ENCODE data around the gene ACRBP.

ACRBP gene

GRCh38 chr12:6626654-6627283 is 20.5 kb downstream of the ACRBP start:
- Histone ChIP-seq H3K27me3 (peaks cover 0 to 13% of the 10 kb centered on the region in 2 donors), H3K36me3 (no peaks in the 10 kb centered on the region), H3K4me3 (no peak overlapping the region), H3K4me1 (no peaks in the 10 kb centered on the region), H3K27ac (no peak overlapping the region), H3K9me3 (no peaks in the 10 kb centered on the region)
- intact Hi-C loops (cut with DNase I; ENCODE audit: low total_unique reads) = no loop called here
- TF ChIP-seq CTCF (IDR thresholded peaks at IDR 0.05) = no peak
- DNase-seq = no peak

DNA sequence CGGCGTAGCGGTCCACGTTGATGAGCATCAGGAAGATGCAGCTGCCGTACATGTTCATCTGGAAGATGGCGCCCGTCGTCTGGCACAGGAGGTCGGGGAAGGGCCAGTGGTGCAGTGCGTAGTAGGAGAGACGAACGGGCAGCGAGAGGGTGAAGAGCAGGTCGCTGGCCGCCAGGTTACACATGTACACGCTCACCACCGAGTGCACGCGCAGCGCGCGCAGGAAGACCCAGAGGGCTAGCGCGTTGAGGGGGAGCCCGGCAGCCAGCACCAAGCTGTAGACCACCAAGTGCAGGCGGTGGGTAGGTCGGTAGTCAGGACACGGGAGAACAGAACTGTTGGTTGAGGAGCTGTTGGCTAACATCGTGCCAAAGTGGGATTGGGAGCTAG is 26.4 kb downstream of the ACRBP start:
- H3K4me3 ChIP-seq = peak overlapping the region in 1 of 2 donors; percentile 8
- H3K27ac ChIP-seq = no peak overlapping the region
- no peak for DNase-seq
- H3K9me3 ChIP-seq = no peaks in the 10 kb centered on the region
- intact Hi-C loops (cut with DNase I; ENCODE audit: low total_unique reads) = loop anchor here (2.0 kb wide), 1 partner anchor 22 kb away; no protein-coding TSS in a partner anchor
- no peak for TF ChIP-seq CTCF (IDR thresholded peaks at IDR 0.05)
- peaks cover 0 to 18% of the 10 kb centered on the region in 2 donors for H3K27me3 ChIP-seq
- H3K36me3 ChIP-seq = no peaks in the 10 kb centered on the region
- H3K4me1 ChIP-seq = peaks cover 0 to 8% (median 3%) of the 10 kb centered on the region in 4 donors

GRCh38 chr12:6620137-6620884 is 26.9 kb downstream of the ACRBP start:
- H3K4me1 ChIP-seq = peaks cover 0 to 8% (median 3%) of the 10 kb centered on the region in 4 donors
- no peak for DNase-seq
- intact Hi-C loops (cut with DNase I; ENCODE audit: low total_unique reads) = loop anchor here (2.0 kb wide), 1 partner anchor 22 kb away; no protein-coding TSS in a partner anchor

GRCh38 chr12:6618483-6619225 is 28.6 kb downstream of the ACRBP start:
- no peak overlapping the region for H3K27ac ChIP-seq

More at GRCh38 chr12:6620137-6620884, 26.9 kb downstream of the ACRBP start:
- Histone ChIP-seq H3K36me3 (no peaks in the 10 kb centered on the region), H3K27me3 (peaks cover 0 to 18% of the 10 kb centered on the region in 2 donors), H3K27ac (no peak overlapping the region), H3K9me3 (no peaks in the 10 kb centered on the region), H3K4me3 (peak overlapping the region in 1 of 2 donors; percentile 8)
- peak; percentile 33 to 37 for TF ChIP-seq CTCF (IDR thresholded peaks at IDR 0.05)

More at GRCh38 chr12:6618483-6619225, 28.6 kb downstream of the ACRBP start:
- Histone ChIP-seq H3K27me3 (peaks cover 0 to 18% of the 10 kb centered on the region in 2 donors), H3K36me3 (no peaks in the 10 kb centered on the region), H3K4me1 (peaks cover 0 to 17% (median 11%) of the 10 kb centered on the region in 4 donors), H3K9me3 (no peaks in the 10 kb centered on the region), H3K4me3 (no peak overlapping the region)
- intact Hi-C loops (cut with DNase I; ENCODE audit: low total_unique reads) = loop anchor here (10.0 kb wide), 2 partner anchors 46 to 156 kb away; partner anchors contain the start of genes ING4 and LAG3
- DNase-seq = no peak
- no peak for TF ChIP-seq CTCF (IDR thresholded peaks at IDR 0.05)

Data from tibial artery (tissue), 4 donors.